PC-3 (cell line): Measurements from ENCODE around the gene HMG20A.

Source experiments
- CTCF ChIP-seq: fragments of 300-600 bp; sonication (generic); conservative IDR thresholded peaks from 2 replicates; pipeline ENCODE4 v1.5.1; 2017; ENCODE audit warnings: antibody characterized with exemption, low read depth, mild to moderate bottlenecking, low read length
- EZH2phosphoT487 ChIP-seq: fragments of 300-600 bp; sonication (generic); IDR thresholded peaks from 2 replicates; pipeline ENCODE4 v1.6.1; 2018; ENCODE audit warnings: mild to moderate bottlenecking, antibody characterized with exemption, low read length, borderline replicate concordance

- TF ChIP-seq CTCF (no peak), EZH2phosphoT487 (no peak)
Observed at GRCh38 chr15:77508541-77509243, 88.0 kb downstream of the HMG20A start.
